Stimulated activated CD4-positive, alpha-beta T cell treated with anti-CD3 and anti-CD28 coated beads, TNF-alpha, amount 100 ng/mL, for 4 hours (primary cell): Measurements from ENCODE around the gene INPP5A.
"Not testable (repeated sequence)": the region's sequence is repeated elsewhere in the genome, so short reads cannot be mapped to it uniquely, and the experiment has no call there.

ENCODE experiments used
- DNase-seq, 3 experiments: peaks; one replicate each; pipeline ENCODE4 v3.0.0-alpha.2; 2020; ENCODE audit warnings: low read depth in 3 of 3

INPP5A gene

GRCh38 chr10:132503581-132504421 is 33.8 kb upstream of the INPP5A start:
- no peak for DNase-seq

- DNase-seq, result no peak
Observed at GRCh38 chr10:132504501-132505272, 32.9 kb upstream of the INPP5A start.

DNA sequence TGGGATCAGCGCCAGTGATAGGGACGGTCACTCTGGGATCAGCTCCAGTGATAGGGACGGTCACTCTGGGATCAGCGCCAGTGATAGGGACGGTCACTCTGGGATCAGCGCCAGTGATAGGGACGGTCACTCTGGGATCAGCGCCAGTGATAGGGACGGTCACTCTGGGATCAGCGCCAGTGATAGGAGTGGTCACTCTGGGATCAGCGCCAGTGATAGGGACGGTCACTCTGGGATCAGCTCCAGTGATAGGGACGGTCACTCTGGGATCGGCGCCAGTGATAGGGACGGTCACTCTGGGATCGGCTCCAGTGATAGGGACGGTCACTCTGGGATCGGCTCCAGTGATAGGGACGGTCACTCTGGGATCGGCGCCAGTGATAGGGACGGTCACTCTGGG is 32.0 kb upstream of the INPP5A start:
- not testable (repeated sequence) for DNase-seq

DNA sequence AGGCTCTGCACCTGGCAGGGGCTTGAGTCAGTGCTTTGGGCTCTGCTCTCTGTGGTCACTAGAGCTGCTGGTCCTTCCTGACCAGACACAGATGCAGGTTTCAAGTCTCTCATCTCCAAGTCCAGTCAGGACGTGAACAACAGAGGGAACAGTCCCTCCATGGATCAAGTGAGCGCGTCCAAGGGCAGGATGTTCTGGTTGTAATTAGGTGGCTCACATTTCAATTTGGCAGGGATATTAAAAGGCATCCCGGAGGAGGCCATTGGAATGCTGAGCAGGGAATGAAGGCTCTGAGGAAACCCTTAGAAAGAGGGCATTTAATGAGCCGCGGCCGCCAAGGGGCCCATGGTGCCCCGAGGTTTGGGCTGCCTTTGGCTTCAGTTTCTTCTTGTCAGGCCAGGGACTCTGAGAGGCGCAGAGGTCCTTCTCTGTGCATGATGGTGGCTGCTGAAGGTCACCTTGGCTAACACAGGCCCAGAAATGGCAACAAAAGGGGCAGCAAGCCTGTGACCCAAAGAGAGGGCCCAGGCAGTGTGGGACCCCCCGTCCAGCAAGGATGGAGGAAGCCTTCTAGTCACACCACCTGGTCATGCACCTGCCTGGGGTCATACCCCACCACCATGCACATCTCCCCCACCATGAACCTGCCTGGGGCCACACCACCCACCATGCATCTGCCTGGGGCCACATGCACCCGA is 30.7 kb upstream of the INPP5A start:
- no peak for DNase-seq

DNA sequence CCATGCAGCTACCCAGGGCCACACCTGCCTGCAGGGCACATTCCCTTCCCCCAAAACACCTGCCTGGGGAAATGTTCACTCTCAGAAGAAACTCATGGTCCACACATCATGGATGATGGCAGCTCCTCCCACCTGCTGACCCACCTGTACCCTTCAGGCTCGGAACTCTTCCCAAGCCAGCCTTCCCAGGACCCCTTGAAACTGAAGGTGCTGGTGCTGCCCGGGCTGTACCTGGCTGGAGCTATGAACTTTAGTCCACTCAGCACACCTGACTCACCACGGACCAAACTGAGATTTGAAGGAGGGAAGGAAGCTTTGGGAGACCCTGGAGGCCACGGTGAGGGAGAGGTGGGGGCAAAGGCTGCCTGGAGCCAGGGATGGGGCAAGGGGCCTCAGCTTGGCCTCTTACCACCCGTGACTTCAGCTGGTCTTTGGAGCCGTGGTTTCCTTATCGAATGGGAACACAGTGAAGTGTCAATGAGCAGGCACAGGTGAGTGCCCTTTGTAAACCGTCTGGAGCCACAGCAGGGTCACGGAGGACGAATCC is 30.1 kb upstream of the INPP5A start:
- DNase-seq, result no peak

DNA sequence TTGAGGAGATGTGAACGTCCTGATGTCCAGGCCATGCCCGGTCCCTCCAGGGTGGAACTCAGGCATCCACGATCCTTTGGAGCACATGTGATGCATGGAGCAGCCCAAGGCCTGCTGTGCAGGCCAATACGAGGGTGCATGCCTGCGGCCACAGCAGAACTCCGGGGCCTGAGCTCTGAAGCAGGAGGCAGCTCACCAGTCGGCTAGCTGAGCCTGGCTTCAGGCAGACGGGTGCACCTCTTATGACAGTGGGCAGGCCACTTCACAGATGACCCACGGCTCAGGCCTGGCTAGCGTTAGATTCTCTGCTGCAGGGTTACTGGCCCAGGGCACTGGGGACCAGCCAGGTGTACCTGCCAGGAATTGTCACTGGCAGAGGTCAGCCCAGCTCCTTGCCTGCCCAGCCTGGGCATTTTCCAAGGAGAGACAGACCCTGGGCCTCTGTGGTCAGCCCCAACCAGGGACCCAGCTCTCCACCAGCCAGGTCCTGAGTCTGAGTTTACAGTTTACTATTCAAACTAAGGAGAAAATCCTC is 29.6 kb upstream of the INPP5A start:
- DNase-seq, result no peak

DNA sequence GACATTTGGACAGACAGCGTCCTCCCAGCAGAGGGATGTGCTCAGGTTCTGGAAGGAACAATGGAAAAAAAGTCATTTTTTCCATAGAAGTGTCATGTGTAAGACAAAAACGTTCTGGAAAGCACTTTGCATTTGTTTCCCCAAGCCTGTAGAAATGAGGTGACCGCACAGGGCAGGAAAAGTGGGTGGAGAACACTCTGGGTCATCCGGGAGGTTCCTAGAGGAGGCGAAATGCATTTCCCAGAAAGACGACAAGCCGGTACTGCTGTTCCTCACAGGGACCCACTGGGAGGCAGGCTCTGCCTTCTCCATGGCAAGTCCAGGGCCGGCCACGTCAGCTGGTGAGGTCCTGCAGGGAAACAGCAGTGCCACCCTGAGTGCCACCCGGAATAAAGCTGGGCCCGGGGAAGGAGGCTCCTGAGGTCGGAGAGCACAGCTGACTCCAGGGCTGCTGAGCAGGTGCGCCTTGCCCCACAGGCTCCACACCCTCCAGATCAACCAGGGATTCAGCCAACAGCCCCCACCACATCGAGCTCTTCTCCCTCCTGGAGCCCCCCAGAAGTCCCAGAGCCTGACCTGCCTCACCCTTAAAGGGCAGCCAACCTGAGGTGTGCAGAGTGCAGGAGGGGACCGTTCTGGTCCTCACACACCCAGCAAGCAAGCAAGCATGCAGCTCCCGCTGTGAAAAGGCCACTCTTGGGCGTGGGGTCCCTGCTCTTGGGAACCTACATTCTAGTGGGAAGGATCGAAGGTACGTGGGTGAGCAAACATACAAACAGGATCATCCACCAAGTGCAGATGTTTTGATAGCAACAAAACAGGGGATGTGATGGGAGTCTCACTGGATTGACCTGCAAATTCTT is 28.8 kb upstream of the INPP5A start:
- no peak for DNase-seq

DNA sequence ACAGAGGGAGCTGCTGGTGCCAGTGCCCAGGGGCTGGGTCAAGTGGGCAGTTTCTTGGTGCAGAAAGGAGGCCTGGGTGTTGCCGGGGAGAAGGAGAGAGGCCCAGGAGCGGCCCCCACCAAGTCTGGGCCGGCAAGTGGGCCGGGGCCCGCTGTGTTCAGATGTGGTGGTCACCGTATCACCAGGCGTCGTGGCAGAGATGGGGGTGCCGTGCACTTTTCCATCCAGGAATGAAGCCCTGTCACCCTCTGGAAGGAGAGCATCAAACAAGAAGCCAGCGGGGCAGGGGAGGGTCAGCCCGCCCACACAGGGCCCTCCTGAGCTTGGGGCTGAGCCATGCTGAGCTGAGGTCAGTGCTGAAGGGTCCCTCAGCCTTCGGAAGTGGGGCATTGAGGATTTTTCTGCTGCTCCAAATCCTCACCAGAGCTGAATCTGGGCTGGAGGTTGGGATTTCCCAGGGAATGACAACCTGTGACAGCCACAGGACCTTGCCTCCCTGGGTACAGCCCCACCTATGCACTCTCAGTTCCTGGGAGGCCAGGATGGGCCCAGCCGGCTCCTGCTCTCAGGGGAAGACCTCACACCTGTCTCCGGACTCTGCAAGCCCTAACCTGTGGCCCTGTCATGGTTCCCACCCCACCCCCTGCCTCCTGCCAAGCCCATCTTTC is 27.9 kb upstream of the INPP5A start:
- no peak for DNase-seq

GRCh38 chr10:132510174-132510611 is 27.4 kb upstream of the INPP5A start:
- DNase-seq, result no peak

- no peak for DNase-seq
Observed at GRCh38 chr10:132511121-132512051, 26.2 kb upstream of the INPP5A start.

DNA sequence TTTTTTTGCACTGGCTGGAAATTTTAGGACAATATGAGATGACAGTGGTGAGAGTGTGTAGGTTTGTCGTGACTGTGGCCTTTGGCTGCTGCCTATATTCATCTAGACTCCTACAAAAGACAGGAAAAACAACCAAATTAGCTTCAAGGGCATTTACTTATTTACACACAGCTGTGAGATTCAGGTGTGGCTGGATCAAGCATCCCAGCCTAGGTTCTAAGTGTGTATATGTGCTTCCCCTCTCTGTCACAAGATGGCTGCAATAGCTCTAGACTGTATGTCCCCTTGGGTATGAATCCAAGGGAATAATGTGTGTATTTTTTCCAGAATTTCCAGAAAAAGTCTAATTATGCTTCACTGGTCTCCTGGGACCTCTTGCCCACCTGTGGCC is 25.5 kb upstream of the INPP5A start:
- no peak for DNase-seq

GRCh38 chr10:132512693-132513345 is 24.8 kb upstream of the INPP5A start:
- DNase-seq, result no peak

DNA sequence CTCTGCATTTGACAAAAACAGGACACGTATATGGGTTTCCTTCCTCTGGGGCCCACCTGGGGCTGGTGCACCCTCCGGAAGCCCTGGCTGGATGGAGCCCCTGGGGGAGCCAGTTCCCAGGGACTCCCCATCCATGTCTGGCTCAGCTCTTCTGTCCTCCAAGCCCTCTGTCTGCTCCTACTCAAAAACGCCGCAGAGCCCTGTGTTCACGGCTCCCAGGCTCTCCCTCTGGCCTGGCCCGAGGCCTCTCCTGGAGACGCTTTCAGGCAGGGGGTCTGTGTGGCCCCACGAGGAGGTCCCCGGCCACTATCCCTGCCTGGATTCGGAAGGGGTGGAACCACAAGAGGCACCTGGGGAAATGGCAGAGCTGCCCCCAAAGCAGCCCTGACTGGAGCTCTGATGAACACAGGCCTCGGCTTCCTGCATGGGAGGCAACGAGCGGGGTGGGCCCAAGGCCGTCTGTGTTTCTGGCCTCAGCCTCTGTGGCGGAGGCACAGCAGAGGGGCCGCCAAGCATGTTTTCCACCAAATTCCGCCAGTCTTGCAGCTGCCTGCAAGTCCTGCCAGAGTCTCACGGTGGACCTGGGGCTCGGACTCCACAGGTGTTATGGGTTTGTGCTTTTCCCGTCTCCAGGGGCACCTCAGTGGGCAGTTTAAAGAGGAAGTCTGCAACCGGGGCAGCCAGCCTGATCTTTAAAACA is 22.6 kb upstream of the INPP5A start:
- DNase-seq, result no peak

DNA sequence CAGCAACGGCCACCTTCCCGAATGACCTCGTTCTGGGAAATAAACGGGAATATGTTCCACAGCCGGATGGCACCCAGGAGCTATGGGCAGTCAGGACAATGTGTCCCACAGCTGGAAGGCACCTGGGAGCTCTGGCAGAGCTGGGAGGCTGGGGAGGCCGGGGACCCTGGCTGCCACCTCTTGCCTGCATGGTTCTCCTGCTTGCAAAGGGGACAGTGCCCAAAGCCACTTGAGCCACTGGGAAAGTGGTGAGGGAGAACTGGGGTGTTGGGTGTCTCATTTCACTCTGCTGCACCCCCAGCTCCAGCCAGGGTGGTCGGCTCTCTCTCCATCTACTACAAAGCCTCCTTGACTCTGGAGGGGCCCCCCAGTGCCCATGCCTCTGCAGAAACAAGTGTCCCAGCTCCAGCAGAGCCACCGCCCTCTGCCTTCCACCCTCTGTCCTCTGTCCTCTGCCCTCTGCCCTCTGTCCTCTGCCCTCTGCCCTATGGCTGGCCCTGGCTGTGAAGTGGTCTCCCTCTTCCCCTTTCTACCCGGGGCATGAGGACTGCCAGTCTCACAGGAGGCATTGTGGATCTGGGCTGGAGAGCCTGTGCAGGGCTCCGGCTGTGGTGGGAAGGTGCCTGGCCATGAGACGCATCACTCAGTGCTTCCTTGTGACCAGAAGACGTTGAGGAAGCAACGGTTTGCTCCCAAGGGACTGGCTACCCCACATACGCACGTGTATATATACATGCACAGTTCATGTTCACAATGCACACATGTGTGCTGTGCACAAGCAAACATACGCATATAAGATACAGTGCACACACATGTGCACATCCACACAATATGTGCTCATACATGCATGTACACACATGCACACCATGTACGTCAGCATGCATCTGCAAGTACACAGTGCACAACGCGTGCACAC is 21.5 kb upstream of the INPP5A start:
- DNase-seq, result no peak

DNA sequence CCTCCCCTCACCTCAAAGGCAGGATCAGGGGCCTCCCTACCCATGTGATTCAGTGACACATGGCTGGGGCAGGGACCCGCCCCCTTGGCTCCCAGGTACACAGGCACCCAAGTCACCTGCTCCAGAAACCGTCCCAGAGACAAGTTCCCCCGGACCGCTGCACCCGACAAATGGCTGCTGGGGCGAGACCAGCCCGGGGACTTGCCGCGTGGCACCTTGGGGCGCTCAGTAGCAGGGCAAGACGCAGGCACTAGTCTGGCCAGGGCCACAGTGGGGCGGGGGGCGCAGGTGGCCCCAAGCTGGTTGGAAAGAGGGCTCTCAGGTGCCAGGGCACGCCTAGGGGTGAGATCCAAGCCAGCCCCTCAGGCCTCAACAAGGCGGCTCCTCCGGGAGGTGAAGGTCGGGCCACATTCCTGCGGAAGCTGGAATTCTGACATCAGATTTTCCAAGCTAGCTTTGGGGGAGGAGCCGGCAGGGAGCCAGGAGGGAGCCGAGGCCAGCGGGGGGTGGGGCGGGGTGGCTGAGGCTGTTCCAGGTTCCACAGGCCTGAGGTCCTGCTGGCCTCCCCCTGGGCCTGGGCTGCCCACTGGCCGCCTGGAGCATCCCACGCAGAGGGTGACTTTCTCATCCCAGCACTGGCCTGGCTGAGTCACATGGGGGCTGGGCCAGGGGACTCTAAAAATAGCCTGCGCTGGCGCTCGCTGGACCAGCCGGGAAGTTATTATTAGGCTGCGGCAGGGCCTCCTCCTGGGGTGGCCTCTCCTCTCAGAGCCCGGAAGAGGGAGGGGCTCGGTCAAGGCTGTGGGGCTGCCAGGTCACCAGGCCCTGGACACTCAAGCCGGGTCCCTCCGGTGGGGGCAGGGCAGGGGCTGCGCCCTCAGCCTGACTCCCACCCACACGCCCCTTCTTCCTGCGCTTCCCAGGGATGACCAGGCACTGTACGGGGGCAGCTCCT is 20.5 kb upstream of the INPP5A start:
- no peak for DNase-seq
